HG03060 (cell line): ENCODE results near the gene FXYD6.
"Not testable (repeated sequence)": the region's sequence is repeated elsewhere in the genome, so short reads cannot be mapped to it uniquely, and the experiment has no call there.

ENCODE experiments used
- ATAC-seq: cut with Tn5 transposase; IDR thresholded peaks from one replicate; pipeline ENCODE4 v1.9.1; 2021; ENCODE audit warnings: low read depth, moderate number of reproducible peaks; ENCODE audit not compliant: unreplicated experiment

Gene FXYD6

GRCh38 chr11:117876341-117877119 is at the start of gene FXYD6:
Gene FXYD6 (minus strand): TSS chr11:117876658. CDS start chr11:117842776, 33,882 bp downstream.
- no peak for ATAC-seq

- ATAC-seq: not testable (repeated sequence)
Measured at GRCh38 chr11:117926166-117926565, 49.7 kb upstream of the FXYD6 start.

GRCh38 chr11:117925198-117925925 is 48.9 kb upstream of the FXYD6 start:
- ATAC-seq: no peak

DNA sequence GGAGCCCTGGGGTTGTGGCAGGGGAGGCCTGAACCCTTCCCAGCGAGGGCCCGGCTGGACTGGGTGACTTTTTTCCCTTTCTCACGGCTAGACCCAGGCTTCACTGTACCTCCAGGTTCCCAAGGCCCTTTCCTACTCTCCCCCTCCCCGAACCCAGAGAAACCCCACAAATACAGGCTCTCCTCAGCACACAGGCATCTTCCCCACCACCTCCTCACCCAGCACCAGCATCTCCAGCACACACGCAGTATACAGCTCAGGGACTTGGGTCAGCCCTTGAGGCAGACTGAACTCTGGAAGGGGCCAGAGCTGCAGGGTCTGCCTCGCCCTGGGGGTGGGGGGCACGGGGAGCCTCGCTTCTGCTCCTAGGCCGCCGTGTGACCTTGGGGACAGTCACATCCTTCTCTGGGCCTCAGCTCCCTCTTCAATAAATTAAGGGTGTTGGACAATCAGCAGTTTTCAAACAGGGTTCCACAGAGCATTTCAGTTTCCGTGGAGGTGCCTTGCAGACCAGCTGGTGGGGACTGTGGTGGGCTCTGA is 48.2 kb upstream of the FXYD6 start:
- ATAC-seq: no peak

DNA sequence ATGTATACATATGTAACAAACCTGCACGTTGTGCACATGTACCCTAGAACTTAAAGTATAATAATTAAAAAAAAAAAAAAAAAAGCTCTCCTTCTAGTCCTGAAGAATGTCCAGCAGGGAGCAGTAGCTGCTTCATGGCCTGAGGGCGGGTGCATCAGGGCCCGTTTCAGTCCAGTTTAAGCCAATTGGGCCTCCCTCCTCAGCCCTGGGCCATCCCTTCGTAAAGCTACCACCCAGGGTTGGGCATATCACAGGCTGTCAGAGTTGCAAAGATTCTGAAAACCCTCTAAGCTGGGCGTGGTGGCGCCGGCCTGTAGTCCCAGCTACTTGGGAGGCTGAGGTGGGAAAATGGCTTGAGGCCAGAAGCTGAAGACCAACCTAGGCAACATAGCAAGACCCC is 47.3 kb upstream of the FXYD6 start:
- ATAC-seq: no peak

- ATAC-seq: no peak
Measured at GRCh38 chr11:117923275-117923674, 46.8 kb upstream of the FXYD6 start.

- no peak for ATAC-seq
Measured at GRCh38 chr11:117921893-117922292, 45.4 kb upstream of the FXYD6 start.

DNA sequence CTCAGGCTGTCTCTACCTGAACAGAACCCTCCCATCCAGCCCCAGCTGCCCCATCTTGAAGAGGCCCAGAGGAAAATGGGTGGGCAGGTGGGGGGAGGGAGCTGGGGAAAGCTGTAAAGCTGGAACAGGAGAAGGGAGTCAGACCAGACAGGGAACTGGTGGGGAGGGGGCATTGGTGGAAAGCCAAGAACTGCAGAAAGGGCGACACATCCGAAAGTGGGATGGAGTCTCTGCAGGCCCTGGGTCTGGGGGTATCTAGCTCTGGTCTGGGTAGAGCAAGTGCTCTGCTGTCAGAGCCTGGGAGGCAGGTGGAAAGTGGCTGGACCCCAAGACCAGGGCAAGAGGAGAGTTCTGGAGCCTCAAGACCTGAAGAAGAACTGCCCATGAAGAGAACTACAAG is 45.0 kb upstream of the FXYD6 start:
- no peak for ATAC-seq

GRCh38 chr11:117919781-117920221 is 43.3 kb upstream of the FXYD6 start:
- ATAC-seq: no peak

DNA sequence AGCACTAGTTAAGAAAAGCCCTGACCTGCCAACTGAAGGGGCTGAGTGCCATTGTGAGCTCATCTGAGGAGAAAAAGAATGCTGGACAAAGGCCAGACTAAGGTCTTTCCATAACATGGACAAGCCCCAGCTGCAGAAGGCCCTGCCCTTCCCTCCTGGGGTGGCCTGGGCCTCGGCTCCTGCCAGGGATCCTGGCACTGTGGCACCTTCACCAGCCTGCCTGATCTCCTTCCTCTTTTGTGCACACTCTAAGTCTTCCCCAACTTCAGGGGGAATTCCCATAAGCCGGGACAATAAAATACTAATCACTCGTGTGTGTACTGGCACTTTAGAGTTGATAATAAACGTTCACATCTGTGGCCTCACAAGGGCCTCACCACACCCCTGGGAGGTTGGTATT is 42.9 kb upstream of the FXYD6 start:
- no peak for ATAC-seq

DNA sequence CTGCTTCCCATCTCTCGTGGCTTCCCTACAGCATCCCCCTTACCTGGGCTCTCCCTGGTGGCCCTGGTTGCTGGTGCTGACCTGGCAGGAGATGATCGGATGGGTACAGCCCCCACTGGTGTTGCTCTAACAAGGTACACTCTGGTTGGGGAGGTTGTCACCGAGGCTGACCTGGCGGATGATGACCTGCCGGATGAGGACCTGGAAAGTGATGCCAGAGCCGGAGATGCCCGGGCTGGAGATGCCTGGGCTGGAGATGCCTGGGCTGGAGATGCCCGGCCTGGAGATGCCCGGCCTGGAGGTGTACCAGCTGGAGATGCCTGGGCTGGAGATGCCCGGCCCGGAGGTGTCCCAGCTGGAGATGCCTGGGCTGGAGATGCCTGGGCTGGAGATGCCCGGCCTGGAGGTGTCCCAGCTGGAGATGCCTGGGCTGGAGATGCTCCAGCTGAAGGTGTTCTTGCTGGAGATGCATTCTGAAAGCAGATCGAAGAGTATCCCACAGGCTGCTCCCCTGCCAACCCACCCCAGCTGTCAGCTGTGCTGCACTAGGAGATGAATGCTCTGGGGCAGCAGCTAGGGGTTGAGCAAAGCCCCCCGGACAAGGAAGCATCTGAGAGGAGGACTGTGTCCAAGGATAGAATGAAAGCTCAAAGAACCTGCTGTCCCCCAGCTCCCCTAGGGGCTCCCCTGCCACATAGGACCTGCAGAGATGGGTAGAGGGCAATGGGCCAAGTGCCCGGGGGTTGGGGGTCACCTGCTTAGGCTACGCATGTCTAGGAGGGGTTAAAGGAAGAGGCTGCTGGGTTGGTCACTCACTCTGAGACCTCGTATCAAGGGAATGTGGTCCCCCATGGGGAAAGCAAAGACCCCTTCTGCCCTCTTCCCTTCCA is 42.2 kb upstream of the FXYD6 start:
- no peak for ATAC-seq

DNA sequence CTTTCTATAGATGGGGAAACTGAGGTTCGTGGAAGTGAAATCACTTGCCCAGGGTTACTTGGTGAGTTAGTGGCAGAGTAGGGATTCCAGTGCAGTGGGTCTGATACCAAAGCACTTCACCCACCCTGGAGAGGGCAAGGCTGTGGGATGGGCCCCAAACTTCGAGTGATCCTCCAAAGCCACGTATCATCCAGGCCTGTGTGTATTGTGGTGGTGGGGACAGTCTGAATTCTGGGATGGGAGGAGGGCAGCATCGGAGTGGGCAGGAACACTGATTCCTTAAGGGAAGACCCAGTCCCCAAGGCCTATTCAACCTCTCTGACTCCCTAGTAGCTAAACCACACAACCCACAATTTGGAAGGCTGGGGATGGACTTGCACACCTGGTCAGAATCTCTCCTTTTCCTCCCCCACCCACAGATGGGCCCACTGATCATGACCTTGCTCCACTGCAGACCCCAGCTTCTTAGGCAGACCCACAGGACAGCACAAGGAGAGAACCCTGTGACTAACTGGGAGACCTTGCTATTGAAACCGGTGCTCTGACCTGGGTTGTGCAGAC is 41.2 kb upstream of the FXYD6 start:
- ATAC-seq: no peak

GRCh38 chr11:117916956-117917355 is 40.5 kb upstream of the FXYD6 start:
- ATAC-seq: no peak

GRCh38 chr11:117915672-117916235 is 39.3 kb upstream of the FXYD6 start:
- ATAC-seq: no peak

GRCh38 chr11:117914991-117915618 is 38.6 kb upstream of the FXYD6 start:
- ATAC-seq: no peak

GRCh38 chr11:117914398-117914761 is 37.9 kb upstream of the FXYD6 start:
- no peak for ATAC-seq

- no peak for ATAC-seq
Measured at GRCh38 chr11:117913736-117914397, 37.4 kb upstream of the FXYD6 start.

DNA sequence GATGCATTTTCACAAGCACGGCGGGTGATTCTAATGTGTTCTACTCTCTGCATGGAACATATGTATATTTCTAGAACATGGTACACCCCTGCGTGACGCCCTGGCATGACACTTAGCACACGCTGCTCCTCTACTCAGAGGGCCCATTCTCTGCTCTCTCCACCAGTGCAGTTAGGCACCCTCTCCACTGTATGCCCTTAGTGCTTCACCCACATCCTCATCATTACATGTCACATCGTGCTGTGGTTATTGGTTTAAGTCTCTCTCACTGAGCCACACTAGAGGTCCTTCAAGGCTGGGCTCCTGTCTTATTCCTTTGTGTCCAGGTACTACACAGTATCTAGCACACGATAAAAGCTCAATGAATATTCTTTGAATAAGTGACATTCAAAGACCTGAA is 36.0 kb upstream of the FXYD6 start:
- no peak for ATAC-seq

DNA sequence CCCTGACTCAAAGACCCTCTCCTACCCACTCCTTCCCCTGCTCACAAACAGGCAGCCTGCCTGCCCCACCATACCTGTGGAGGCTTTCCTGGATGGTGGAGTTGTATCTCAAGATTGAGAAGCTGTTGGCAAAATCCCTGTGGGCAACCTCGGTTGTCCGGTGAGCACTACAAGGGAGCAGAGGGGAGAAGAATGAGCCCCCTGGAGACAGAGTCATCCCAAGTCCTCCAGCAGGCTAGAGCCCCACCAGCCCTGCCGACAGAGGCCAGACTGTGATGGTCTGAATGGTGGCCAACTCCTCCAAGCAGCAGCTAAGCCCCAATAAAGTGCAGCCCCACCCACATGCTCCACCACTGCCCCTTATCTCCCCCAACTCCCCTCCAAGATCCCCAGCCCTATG is 35.2 kb upstream of the FXYD6 start:
- ATAC-seq: no peak
